Pulmonary artery endothelial cell (primary cell): ENCODE data around the gene NCOA3. TPM values are rescaled to one million over a fixed set of nuclear protein-coding genes. Genes with fewer than 3 reads are reported as not detected.

Experiments
- DNase-seq: peaks from one replicate; pipeline ENCODE4 v3.0.0-alpha.2; 2011; ENCODE audit warnings: low read depth, low spot score
- total RNA-seq: library from RNA; depleted of rRNA; stranded (reverse); fragments of >200 nt; gene quantifications from 2 replicates; pipeline ENCODE4 v1.2.3, GENCODE V29; 2014

The NCOA3 gene
- total RNA-seq, 1 donor from 2014 or later, result 29.3 TPM

- DNase-seq, result no peak
Observed at GRCh38 chr20:47703748-47704147, 202.1 kb downstream of the NCOA3 start.

- no peak for DNase-seq
Observed at GRCh38 chr20:47704746-47705496, 203.2 kb downstream of the NCOA3 start.

GRCh38 chr20:47705497-47705856, 203.8 kb downstream of the NCOA3 start:
- DNase-seq, result no peak

- no peak for DNase-seq
Observed at GRCh38 chr20:47706345-47706744, 204.7 kb downstream of the NCOA3 start.

Other genes with a start within 250 kb of the NCOA3 start
- gene ZMYND8, start 145.2 kb upstream of the NCOA3 start, total RNA-seq, result 19.9 and 21.6 TPM in 2 replicates